NB4 (cell line): ENCODE data around the gene COMMD2.

Source experiments
- DNase-seq: peaks from one replicate; pipeline ENCODE4 v3.0.0; 2010; ENCODE audit warnings: low read depth
- H3K4me3 ChIP-seq: one replicate; pipeline ENCODE4 v1.5.1; 2011; ENCODE audit warnings: mild to moderate bottlenecking, low read depth, low read length, moderate library complexity
- MYC ChIP-seq: IDR thresholded peaks from 2 replicates; pipeline ENCODE4 v1.6.1; 2011; ENCODE audit warnings: low read depth, low read length
- POLR2A ChIP-seq: IDR thresholded peaks from 2 replicates; pipeline ENCODE4 v1.6.1; 2011; ENCODE audit warnings: mild to moderate bottlenecking; ENCODE audit not compliant: insufficient read length; ENCODE audit errors: extremely low read depth
- TF ChIP-seq, protein P1 (sequence below): IDR thresholded peaks from 2 replicates; pipeline ENCODE4 v1.6.1; 2011; ENCODE audit warnings: low read depth, low read length
- TF ChIP-seq, protein P2 (sequence below): IDR thresholded peaks from one replicate; pipeline ENCODE4 v1.5.1; 2012; ENCODE audit warnings: low read depth, low read length

COMMD2 gene

DNA sequence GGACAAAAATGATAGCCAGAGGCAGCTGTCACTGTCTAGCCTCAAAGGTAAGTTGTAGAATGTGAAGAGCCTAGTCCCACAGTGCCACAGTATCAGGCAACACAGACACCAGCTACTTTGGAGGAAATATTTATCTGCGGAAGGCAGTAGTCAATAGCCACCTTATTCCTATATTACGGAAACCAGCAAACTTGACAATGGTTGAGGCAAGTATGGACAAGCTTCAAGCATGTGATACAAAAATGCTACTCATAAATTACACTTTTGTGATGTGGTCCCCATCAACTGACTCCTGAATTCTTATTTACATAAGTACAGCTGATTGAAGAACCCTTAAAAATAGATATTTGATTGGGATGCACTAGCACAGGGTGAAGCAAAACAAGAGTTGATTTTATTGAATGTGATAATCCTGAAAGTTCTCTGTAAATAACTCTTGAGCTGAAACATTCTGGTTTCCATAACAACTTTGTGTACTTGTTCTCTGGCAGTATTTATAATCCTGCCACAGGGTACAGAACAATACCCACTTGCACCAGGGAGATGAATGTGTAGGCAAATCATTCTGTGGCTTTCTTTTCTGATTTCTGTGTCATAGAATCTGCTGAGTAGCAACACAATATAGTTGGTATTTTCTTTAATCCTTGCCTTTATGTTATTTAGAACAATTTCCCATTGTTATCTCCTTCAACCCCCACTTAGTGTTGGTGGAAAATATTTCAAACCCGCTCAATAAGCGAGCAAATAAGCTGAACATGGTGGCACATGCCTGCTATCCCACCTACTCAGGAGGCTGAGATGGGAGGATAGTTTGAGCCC lies 40.4 kb upstream of the COMMD2 start, which contains the start of gene ANKUB1:
ANKUB1 (minus strand) TSS at position 103 of the 819 bp plus-strand sequence. CDS start 188 bp downstream, outside the sequence.
- DNase-seq: no peak
- H3K4me3 ChIP-seq: no peak within 1 kb of the TSS
- TF ChIP-seq MYC: no peak
- TF ChIP-seq POLR2A: no peak
- TF ChIP-seq, protein P1, sequence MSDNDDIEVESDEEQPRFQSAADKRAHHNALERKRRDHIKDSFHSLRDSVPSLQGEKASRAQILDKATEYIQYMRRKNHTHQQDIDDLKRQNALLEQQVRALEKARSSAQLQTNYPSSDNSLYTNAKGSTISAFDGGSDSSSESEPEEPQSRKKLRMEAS: no peak
- TF ChIP-seq, protein P2, sequence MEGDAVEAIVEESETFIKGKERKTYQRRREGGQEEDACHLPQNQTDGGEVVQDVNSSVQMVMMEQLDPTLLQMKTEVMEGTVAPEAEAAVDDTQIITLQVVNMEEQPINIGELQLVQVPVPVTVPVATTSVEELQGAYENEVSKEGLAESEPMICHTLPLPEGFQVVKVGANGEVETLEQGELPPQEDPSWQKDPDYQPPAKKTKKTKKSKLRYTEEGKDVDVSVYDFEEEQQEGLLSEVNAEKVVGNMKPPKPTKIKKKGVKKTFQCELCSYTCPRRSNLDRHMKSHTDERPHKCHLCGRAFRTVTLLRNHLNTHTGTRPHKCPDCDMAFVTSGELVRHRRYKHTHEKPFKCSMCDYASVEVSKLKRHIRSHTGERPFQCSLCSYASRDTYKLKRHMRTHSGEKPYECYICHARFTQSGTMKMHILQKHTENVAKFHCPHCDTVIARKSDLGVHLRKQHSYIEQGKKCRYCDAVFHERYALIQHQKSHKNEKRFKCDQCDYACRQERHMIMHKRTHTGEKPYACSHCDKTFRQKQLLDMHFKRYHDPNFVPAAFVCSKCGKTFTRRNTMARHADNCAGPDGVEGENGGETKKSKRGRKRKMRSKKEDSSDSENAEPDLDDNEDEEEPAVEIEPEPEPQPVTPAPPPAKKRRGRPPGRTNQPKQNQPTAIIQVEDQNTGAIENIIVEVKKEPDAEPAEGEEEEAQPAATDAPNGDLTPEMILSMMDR: no peak

DNA sequence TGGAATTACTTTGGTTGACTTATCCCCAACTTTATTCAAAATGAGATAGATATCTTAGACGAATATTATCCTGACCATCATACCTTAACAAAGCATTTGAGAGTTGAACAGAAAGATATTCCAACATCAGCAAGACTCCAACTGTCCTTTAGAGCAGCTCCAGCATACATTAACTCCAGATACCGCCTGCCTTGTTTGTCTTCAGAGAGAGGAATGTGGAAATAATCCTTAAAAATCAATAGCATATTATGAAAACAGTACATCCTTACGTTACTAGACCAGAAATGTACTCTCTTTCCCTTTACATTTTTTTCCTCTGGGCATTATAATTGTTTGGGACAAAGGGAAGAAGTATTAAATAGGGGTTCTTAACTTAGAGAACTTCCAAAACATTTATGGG lies 38.4 kb upstream of the COMMD2 start:
- no peak for TF ChIP-seq POLR2A
- TF ChIP-seq MYC: no peak
- TF ChIP-seq, protein P1: no peak
- TF ChIP-seq, protein P2: no peak
- no peak for DNase-seq

DNA sequence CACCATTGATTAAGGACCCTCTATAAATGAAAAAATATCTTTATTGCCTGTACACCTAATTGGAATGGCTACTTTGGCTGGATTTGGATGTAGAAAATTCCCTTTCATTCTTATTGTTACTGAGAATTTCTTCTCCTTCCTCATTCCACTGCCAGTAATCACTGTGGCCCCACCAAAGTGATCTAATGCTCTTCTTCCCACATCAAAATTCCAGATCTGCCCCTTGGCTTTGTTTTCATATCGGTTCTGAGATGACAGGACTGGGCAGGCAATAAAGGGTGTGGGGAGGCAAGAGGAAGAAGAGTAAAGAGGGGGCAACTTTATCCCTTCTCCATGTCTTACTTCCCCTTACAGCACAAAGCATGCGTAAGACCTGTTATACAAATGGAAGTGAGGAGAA lies 38.0 kb upstream of the COMMD2 start:
- no peak overlapping the region for H3K4me3 ChIP-seq
- TF ChIP-seq POLR2A (no peak), MYC (no peak)
- TF ChIP-seq, protein P1: no peak
- TF ChIP-seq, protein P2: no peak
- no peak for DNase-seq

More for the DNA sequence above, 38.4 kb upstream of the COMMD2 start:
- H3K4me3 ChIP-seq: no peak overlapping the region

DNA sequence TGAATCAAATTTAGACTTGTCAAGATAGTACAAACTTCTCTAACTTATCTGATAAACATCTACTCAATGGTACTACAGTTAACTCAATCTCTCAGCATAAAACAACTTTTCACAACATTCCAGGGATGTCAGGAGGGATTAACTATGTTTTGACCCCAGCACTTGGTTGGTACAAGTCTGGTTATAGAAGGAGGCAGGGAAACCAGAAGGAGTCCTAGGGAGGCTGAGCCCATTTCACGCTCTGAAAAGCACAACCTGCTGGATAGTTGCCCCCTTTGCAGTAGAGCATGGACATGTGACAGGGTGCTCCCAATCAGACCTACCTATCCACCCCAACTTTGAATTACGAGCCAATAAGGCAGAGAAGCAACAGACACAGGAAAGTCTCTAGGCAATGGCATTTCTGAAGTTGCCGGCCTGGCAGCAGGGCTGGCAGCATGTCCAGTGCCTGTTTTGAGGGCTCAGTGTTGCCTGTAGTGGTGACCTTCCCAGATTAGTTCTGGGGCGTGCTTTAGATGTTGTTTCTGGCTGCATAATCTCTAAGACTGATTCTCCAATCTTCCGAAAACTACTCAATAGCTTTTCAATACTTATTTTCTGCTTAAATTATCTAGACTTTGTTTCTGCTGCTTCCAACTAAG lies 31.9 kb upstream of the COMMD2 start:
- H3K4me3 ChIP-seq: no peak overlapping the region
- DNase-seq: no peak
- TF ChIP-seq, protein P1: no peak
- TF ChIP-seq, protein P2: no peak
- TF ChIP-seq MYC (no peak), POLR2A (no peak)

DNA sequence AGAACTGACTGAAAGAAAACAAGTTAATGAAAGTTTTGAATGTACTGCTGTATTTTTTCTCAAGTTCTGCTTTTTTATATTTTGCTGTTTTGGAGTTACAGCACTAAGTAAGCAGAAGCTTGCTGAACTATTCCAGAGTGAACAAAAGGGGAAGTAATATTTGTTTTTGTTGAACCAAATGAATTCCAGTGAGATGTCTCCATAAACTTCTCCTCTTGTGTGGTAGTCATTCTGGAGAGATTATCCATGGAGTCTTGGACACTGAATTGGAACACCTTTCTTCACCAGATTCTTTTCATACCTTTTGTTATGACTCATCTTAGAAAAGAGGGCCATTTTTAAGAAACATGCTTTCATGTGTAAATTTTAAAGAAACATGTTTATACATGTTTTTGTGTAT lies 31.3 kb upstream of the COMMD2 start:
- DNase-seq: peak; percentile 61
- TF ChIP-seq POLR2A (no peak), MYC (no peak)
- TF ChIP-seq, protein P2: no peak
- TF ChIP-seq, protein P1: no peak
- H3K4me3 ChIP-seq: no peak overlapping the region
